ENCODE results near the gene RNF224. TPM values are rescaled to one million over a fixed set of nuclear protein-coding genes. Genes with fewer than 3 reads are reported as not detected.

The RNF224 gene
- total RNA-seq, 3 donors from 2014 or later, result not detected

GRCh38 chr9:137204731-137205125, 22.6 kb upstream of the RNF224 start:
- Histone ChIP-seq H3K4me3 (peak overlapping the region; percentile 87), H3K36me3 (ENCODE audit: low read depth) (peaks cover 3% of the 10 kb centered on the region), H3K9me3 (no peaks in the 10 kb centered on the region), H3K4me1 (ENCODE audit: low read depth) (peaks cover 34% of the 10 kb centered on the region)
- no peak for TF ChIP-seq CTCF (IDR thresholded peaks at IDR 0.05)
- ATAC-seq (no peak), DNase-seq (no peak)
- intact Hi-C loops (cut with DNase I, micrococcal nuclease), result no loop called here

GRCh38 chr9:137205126-137206069, 21.9 kb upstream of the RNF224 start, which contains the start of the genes NDOR1 and TMEM203:
Gene NDOR1, plus strand, starts transcription at chr9:137205700. Its CDS starts 78 bp downstream, at chr9:137205778.
Gene TMEM203, minus strand, starts transcription at chr9:137205648. Its CDS starts 234 bp downstream, at chr9:137205414.
- peaks cover 33% of the 10 kb centered on the region for H3K4me1 ChIP-seq (ENCODE audit: low read depth)
- ATAC-seq (peak; percentile 73), DNase-seq (peak; percentile 95)
- no peak for TF ChIP-seq CTCF (IDR thresholded peaks at IDR 0.05)
- H3K36me3 ChIP-seq (ENCODE audit: low read depth), result peaks cover 3% of the 10 kb centered on the region
- H3K4me3 ChIP-seq, result peak within 1 kb of the TSS; percentile 87
- intact Hi-C loops (cut with DNase I, micrococcal nuclease), result no loop called here
- no peaks in the 10 kb centered on the region for H3K9me3 ChIP-seq

GRCh38 chr9:137206602-137207001, 20.7 kb upstream of the RNF224 start:
- Histone ChIP-seq H3K4me3 (no peak overlapping the region), H3K9me3 (no peaks in the 10 kb centered on the region), H3K36me3 (ENCODE audit: low read depth) (no peaks in the 10 kb centered on the region), H3K4me1 (ENCODE audit: low read depth) (peaks cover 30% of the 10 kb centered on the region)
- ATAC-seq (no peak), DNase-seq (no peak)
- intact Hi-C loops (cut with DNase I, micrococcal nuclease), result no loop called here
- TF ChIP-seq CTCF (IDR thresholded peaks at IDR 0.05), result no peak

- DNase-seq (no peak), ATAC-seq (no peak)
- H3K36me3 ChIP-seq (ENCODE audit: low read depth), result no peaks in the 10 kb centered on the region
- peaks cover 1% of the 10 kb centered on the region for H3K4me1 ChIP-seq (ENCODE audit: low read depth)
- H3K9me3 ChIP-seq, result no peaks in the 10 kb centered on the region
- no peak overlapping the region for H3K4me3 ChIP-seq
- intact Hi-C loops (cut with DNase I, micrococcal nuclease), result no loop called here
- no peak for TF ChIP-seq CTCF (IDR thresholded peaks at IDR 0.05)
These were observed 15.8 kb upstream of the RNF224 start for GRCh38 chr9:137211532-137211931.

- H3K36me3 ChIP-seq (ENCODE audit: low read depth), result no peaks in the 10 kb centered on the region
- TF ChIP-seq CTCF (IDR thresholded peaks at IDR 0.05), result no peak
- no peak overlapping the region for H3K4me3 ChIP-seq
- H3K9me3 ChIP-seq, result no peaks in the 10 kb centered on the region
- H3K4me1 ChIP-seq (ENCODE audit: low read depth), result no peaks in the 10 kb centered on the region
- no peak for DNase-seq
- intact Hi-C loops (cut with DNase I, micrococcal nuclease), result no loop called here
- ATAC-seq, result no peak
These were observed 14.8 kb upstream of the RNF224 start for GRCh38 chr9:137212520-137212919.

Data from mucosa of descending colon (tissue), 3 donors.